Adrenal gland (tissue), 12 donors: ENCODE data around the gene IGSF22. TPM values are rescaled to one million over a fixed set of nuclear protein-coding genes. Genes with fewer than 3 reads are reported as not detected.
"Not testable (repeated sequence)": the region's sequence is repeated elsewhere in the genome, so short reads cannot be mapped to it uniquely, and the experiment has no call there.

Source experiments
- DNase-seq, 7 donors: peaks; one replicate each; pipeline ENCODE4 v3.0.0-alpha.2; 2019 to 2020
- H3K27ac ChIP-seq, 5 donors: fragments of 200-600 bp; sonication (generic) in 4 of 5; 1 replicate in 3 of 5; 2 replicates in 2 of 5; pipeline versions ENCODE4 v1.5.1 to v1.8.0; 2016 to 2020; ENCODE audit warnings: mild to moderate bottlenecking in 1 of 5
- H3K27me3 ChIP-seq: fragments of 200-600 bp; 2 replicates; pipeline ENCODE4 v1.8.0; 2021
- H3K36me3 ChIP-seq, 2 donors: fragments of 200-600 bp; replicated peaks in 1 of 2; 1 replicate in 1 of 2; 2 replicates in 1 of 2; pipeline versions ENCODE4 v1.5.1 to v1.8.0; 2018 to 2022
- H3K4me1 ChIP-seq, 2 donors: fragments of 200-600 bp; replicated peaks in 1 of 2; 1 replicate in 1 of 2; 2 replicates in 1 of 2; pipeline versions ENCODE4 v1.5.1 to v1.8.0; 2018 to 2021
- H3K4me3 ChIP-seq, 4 donors: fragments of 200-600 bp; sonication (generic) in 3 of 4; one replicate each; pipeline ENCODE4 v1.5.1; 2016 to 2018
- H3K9me3 ChIP-seq, 3 donors: fragments of 200-600 bp; sonication (generic) in 1 of 3; replicated peaks in 1 of 3; 1 replicate in 2 of 3; 2 replicates in 1 of 3; pipeline versions ENCODE4 v1.5.1 to v1.8.0; 2016 to 2021
- CTCF ChIP-seq, 6 experiments: fragments of 450-650 bp in 4 of 6; fragments of 200-600 bp in 2 of 6; sonication (generic) in 1 of 6; IDR thresholded peaks; 1 replicate in 5 of 6; 2 replicates in 1 of 6; pipeline versions ENCODE4 v1.5.1 to v1.8.0; 2016 to 2021; ENCODE audit warnings: antibody characterized with exemption in 6 of 6, mild to moderate bottlenecking in 2 of 6, moderate library complexity in 1 of 6
- POLR2A ChIP-seq, 2 donors: fragments of 450-650 bp; IDR thresholded peaks; one replicate each; pipeline ENCODE4 v1.6.1; 2017; ENCODE audit warnings: antibody characterized with exemption in 2 of 2, mild to moderate bottlenecking in 2 of 2, moderate library complexity in 1 of 2
- WGBS, 4 donors: extraction: QIAGEN DNeasy Blood & Tissue Kit in 2 of 4; methylation state at CpG; one replicate each; pipeline versions ENCODE4 v1.1.5 to v1.1.7; 2013 to 2017; 5-methylcytosine and 5-hydroxymethylcytosine counted together
- intact Hi-C, 2 donors: fragments of 100-400 bp; cut with DNase I; formaldehyde crosslinking; loops; one replicate each; pipeline versions ENCODE4 v1.14.1 to v1.15.0; 2022 to 2023
- polyA plus RNA-seq, 3 donors: library from polyadenylated mRNA; stranded (reverse); fragments of 200-250 nt in 2 of 3; fragments of 350-450 nt in 1 of 3; fragmentation: Illumina TruSeq in 1 of 3; extraction: RNeasy Lipid Tissue Mini Kit (QIAGEN cat#74804) in 1 of 3; gene quantifications; one replicate each; pipeline ENCODE4 v1.2.3, GENCODE V29; 2013 to 2014
- total RNA-seq, 9 donors: library from RNA; depleted of rRNA in 4 of 9; stranded (reverse); fragments of >200 nt in 4 of 9; fragments of 120-200 nt in 1 of 9; fragmentation: NEBNext Ultra II Directional in 1 of 9; extraction: Animal tissue kit (Norgen Biotek cat#: 25700) in 1 of 9; gene quantifications; one replicate each; pipeline versions ENCODE4 v1.1.0 to v1.2.4, GENCODE V29; 2013 to 2023
- donor health status: healthy with polysubstance abuse.
- donor health status: Bipolar disorder and iron deficiency.
- donor health status: DM: yes; HTN: yes; CAD: no.
- donor health status: DM: no; HTN: no; CAD: no.
- donor health status: DM: no; HTN: no; CAD: no.
- donor health status: DM: yes; HTN: yes; CAD: no.

IGSF22 gene
- total and polyA plus RNA-seq, 12 donors: 0.10 to 2.0 (median 0.97) TPM; not detected in 3

- Histone ChIP-seq H3K4me3 (no peak overlapping the region), H3K27me3 (no peaks in the 10 kb centered on the region), H3K36me3 (no peaks in the 10 kb centered on the region), H3K9me3 (no peaks in the 10 kb centered on the region), H3K4me1 (no peaks in the 10 kb centered on the region), H3K27ac (no peak overlapping the region)
- no peak for DNase-seq
- 88 to 98% (median 97%) methylated on average over 3 of the region's 3 CpGs for WGBS, 4 donors
- TF ChIP-seq POLR2A (IDR thresholded peaks at IDR 0.05) (no peak), CTCF (IDR thresholded peaks at IDR 0.05) (no peak)
- intact Hi-C loops: no loop called here
Measured at GRCh38 chr11:18682466-18682865, 43.5 kb downstream of the IGSF22 start.

- H3K4me3 ChIP-seq, H3K9me3 ChIP-seq, H3K36me3 ChIP-seq, H3K27me3 ChIP-seq, intact Hi-C loops, H3K27ac ChIP-seq, H3K4me1 ChIP-seq: not testable (repeated sequence)
- WGBS, 4 donors: 33 to 47% (median 44%) methylated on average over 1 of the region's 1 CpG
- DNase-seq: peak in 1 of 7 donors; percentile 13
Measured at GRCh38 chr11:18681949-18682348, 44.0 kb downstream of the IGSF22 start.

- H3K27me3 ChIP-seq: no peaks in the 10 kb centered on the region
- H3K4me1 ChIP-seq: no peaks in the 10 kb centered on the region
- no peak overlapping the region for H3K4me3 ChIP-seq
- no peaks in the 10 kb centered on the region for H3K36me3 ChIP-seq
- no peak for DNase-seq
- H3K27ac ChIP-seq: no peak overlapping the region
- TF ChIP-seq CTCF (IDR thresholded peaks at IDR 0.05) (no peak), POLR2A (IDR thresholded peaks at IDR 0.05) (no peak)
- intact Hi-C loops: no loop called here
- H3K9me3 ChIP-seq: no peaks in the 10 kb centered on the region
- WGBS, 4 donors: 79 to 91% (median 86%) methylated on average over 3 of the region's 3 CpGs
Measured at GRCh38 chr11:18677560-18677959, 48.4 kb downstream of the IGSF22 start.

- TF ChIP-seq CTCF (IDR thresholded peaks at IDR 0.05) (no peak), POLR2A (IDR thresholded peaks at IDR 0.05) (no peak)
- H3K4me3 ChIP-seq: no peak overlapping the region
- no peaks in the 10 kb centered on the region for H3K9me3 ChIP-seq
- no peak for DNase-seq
- no peaks in the 10 kb centered on the region for H3K27me3 ChIP-seq
- 70 to 87% (median 79%) methylated on average over 4 of the region's 4 CpGs for WGBS, 4 donors
- intact Hi-C loops: no loop called here
- H3K36me3 ChIP-seq: no peaks in the 10 kb centered on the region
- H3K27ac ChIP-seq: no peak overlapping the region
- H3K4me1 ChIP-seq: no peaks in the 10 kb centered on the region
Measured at GRCh38 chr11:18676803-18677202, 49.2 kb downstream of the IGSF22 start.

GRCh38 chr11:18672209-18672608, 53.8 kb downstream of the IGSF22 start:
- DNase-seq, H3K9me3 ChIP-seq, H3K4me3 ChIP-seq, H3K27ac ChIP-seq, intact Hi-C loops, H3K4me1 ChIP-seq, H3K27me3 ChIP-seq, H3K36me3 ChIP-seq: not testable (repeated sequence)
- 72 to 84% (median 82%) methylated on average over 7 of the region's 7 CpGs for WGBS, 4 donors
